ENCODE data around the gene SPATA13. TPM values are rescaled to one million over a fixed set of nuclear protein-coding genes. Genes with fewer than 3 reads are reported as not detected.

The SPATA13 gene
- total and polyA plus RNA-seq, 2 donors (not counting 1 experiment from before 2014, with no cell fraction given), result 5.7 to 8.3 TPM

DNA sequence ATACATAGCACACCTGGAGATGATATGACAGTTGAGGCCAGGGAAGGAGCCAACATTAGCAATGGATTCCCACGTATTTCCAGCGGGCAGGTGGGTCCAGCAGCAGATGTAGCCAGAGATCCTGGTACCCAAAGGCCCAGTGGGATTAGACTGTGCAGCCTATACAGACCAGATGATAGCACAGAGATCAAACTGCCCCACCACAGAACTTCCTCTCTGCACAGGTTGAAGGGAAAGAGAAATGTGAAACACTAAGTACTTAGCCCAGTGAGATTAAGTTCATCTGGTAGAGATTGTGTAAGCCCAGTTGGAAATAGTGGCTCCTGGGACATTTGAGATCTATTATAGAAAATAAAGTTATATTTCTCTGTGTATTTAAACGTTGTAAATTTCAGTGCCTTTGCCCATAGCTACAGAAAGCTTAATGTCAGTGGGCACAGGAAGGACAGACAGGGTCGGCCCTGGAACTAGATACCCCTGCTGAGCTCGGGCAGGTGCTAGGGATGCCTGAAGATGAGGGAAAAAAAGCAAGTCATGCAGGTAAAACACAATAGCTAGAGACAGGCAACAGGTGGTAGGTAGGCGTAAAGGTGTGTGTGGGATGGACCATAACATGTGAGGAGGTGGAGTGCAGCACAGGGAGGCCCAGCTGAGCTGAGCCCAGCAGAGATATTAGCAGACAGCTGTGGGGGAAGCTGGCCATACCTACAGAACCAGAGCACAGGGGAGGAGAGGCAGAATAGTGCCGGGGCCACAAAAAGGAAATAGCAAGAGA is 27.3 kb upstream of the SPATA13 start:
- 85% methylated on average over 7 of the region's 7 CpGs for WGBS (ENCODE audit: insufficient coverage)

DNA sequence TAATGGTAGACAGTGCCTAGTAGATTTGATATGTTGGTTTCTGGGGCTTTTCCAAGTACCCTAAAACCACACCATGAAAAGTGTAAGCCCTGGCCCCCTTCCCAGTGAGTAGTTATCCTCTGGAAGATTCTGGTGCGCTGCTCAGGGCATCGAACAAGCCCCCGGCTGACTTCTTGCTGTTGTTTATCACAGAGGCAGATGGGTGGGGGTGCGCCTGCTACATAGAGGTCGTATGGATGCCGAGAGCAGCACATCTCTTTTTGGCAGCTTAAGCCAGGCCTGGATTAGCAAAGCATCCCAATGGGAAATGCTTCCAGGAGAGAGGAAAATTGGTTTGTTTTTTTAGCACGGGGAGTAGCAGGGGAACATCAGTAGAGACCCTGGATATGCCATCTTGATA is 26.3 kb upstream of the SPATA13 start:
- H3K4me3 Mint-ChIP-seq, result no peak overlapping the region
- no peak overlapping the region for H3K27ac Mint-ChIP-seq

More for the DNA sequence above, 27.3 kb upstream of the SPATA13 start:
- intact Hi-C loops (cut with micrococcal nuclease), result no loop called here
- H3K9me3 Mint-ChIP-seq (ENCODE audit: insufficient read depth), result peaks cover 6% of the 10 kb centered on the region
- no peaks in the 10 kb centered on the region for H3K79me2 ChIP-seq (ENCODE audit: control insufficient read depth, insufficient read depth, low read length)
- H3K27me3 ChIP-seq (replicated peaks in 1 of 4; ENCODE audit: control extremely low read depth in 1 of 4, control insufficient read depth in 3 of 4, insufficient read depth in 4 of 4, low read length in 3 of 4), result peaks cover 0 to 11% (median 3%) of the 10 kb centered on the region in 4 experiments
- TF ChIP-seq EZH2 (IDR thresholded peaks at IDR 0.05; ENCODE audit: borderline replicate concordance, insufficient read depth, low read depth, low read length, poor library complexity, severe bottlenecking), result no peak
- TF ChIP-seq, protein P1, sequence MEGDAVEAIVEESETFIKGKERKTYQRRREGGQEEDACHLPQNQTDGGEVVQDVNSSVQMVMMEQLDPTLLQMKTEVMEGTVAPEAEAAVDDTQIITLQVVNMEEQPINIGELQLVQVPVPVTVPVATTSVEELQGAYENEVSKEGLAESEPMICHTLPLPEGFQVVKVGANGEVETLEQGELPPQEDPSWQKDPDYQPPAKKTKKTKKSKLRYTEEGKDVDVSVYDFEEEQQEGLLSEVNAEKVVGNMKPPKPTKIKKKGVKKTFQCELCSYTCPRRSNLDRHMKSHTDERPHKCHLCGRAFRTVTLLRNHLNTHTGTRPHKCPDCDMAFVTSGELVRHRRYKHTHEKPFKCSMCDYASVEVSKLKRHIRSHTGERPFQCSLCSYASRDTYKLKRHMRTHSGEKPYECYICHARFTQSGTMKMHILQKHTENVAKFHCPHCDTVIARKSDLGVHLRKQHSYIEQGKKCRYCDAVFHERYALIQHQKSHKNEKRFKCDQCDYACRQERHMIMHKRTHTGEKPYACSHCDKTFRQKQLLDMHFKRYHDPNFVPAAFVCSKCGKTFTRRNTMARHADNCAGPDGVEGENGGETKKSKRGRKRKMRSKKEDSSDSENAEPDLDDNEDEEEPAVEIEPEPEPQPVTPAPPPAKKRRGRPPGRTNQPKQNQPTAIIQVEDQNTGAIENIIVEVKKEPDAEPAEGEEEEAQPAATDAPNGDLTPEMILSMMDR (IDR thresholded peaks at IDR 0.05), result no peak
- H3K4me3 Mint-ChIP-seq, result no peak overlapping the region
- H3K27ac Mint-ChIP-seq, result no peak overlapping the region
- H2AFZ ChIP-seq (ENCODE audit: insufficient read depth, low read depth, low read length, poor library complexity, severe bottlenecking), result no peak overlapping the region
- H3K4me3 ChIP-seq (ENCODE audit: control extremely low read depth in 1 of 5, extremely low read depth in 1 of 5, insufficient read depth in 1 of 5, low read depth in 2 of 5, low read length in 4 of 5), result no peak overlapping the region
- H3K36me3 ChIP-seq (replicated peaks in 1 of 2; ENCODE audit: control extremely low read depth in 1 of 2, control insufficient read depth in 1 of 2, extremely low read depth in 1 of 2, insufficient read depth in 2 of 2, low read length in 1 of 2), result no peaks in the 10 kb centered on the region
- H3K27me3 Mint-ChIP-seq, result peaks cover 35% of the 10 kb centered on the region
- H3K27ac ChIP-seq (ENCODE audit: low read length in 2 of 2), result no peak overlapping the region
- H3K4me1 Mint-ChIP-seq, result no peaks in the 10 kb centered on the region
- ATAC-seq (ENCODE audit: low read depth) (no peak), DNase-seq (no peak)
- peaks cover 0 to 10% (median 7%) of the 10 kb centered on the region in 3 donors for H3K9me3 ChIP-seq (ENCODE audit: control extremely low read depth in 1 of 3, control insufficient read depth in 2 of 3, insufficient read depth in 1 of 3, low read length in 2 of 3)
- no peak overlapping the region for H3K4me2 ChIP-seq (replicated peaks; ENCODE audit: low read depth, low read length, poor library complexity, severe bottlenecking)
- no peak overlapping the region for H3K9ac ChIP-seq (ENCODE audit: low read length)
- ChIA-PET CTCF (no interaction called here), POLR2A (no interaction called here)
- no peaks in the 10 kb centered on the region for H3K4me1 ChIP-seq (ENCODE audit: control insufficient read depth in 2 of 2, insufficient read depth in 2 of 2, low read length in 2 of 2)
- H4K20me1 ChIP-seq (ENCODE audit: control insufficient read depth, insufficient read depth, low read length, poor library complexity, severe bottlenecking), result no peaks in the 10 kb centered on the region

More for the DNA sequence above, 26.3 kb upstream of the SPATA13 start:
- intact Hi-C loops (cut with micrococcal nuclease), result no loop called here
- TF ChIP-seq, protein P1 (IDR thresholded peaks at IDR 0.05), result no peak
- no peaks in the 10 kb centered on the region for H3K4me1 Mint-ChIP-seq
- DNase-seq (no peak), ATAC-seq (ENCODE audit: low read depth) (no peak)
- Histone ChIP-seq H3K79me2 (ENCODE audit: control insufficient read depth, insufficient read depth, low read length) (no peaks in the 10 kb centered on the region), H3K4me3 (ENCODE audit: control extremely low read depth in 1 of 5, extremely low read depth in 1 of 5, insufficient read depth in 1 of 5, low read depth in 2 of 5, low read length in 4 of 5) (no peak overlapping the region), H3K9me3 (ENCODE audit: control extremely low read depth in 1 of 3, control insufficient read depth in 2 of 3, insufficient read depth in 1 of 3, low read length in 2 of 3) (peaks cover 0 to 10% (median 7%) of the 10 kb centered on the region in 3 donors), H3K4me2 (replicated peaks; ENCODE audit: low read depth, low read length, poor library complexity, severe bottlenecking) (no peak overlapping the region), H2AFZ (ENCODE audit: insufficient read depth, low read depth, low read length, poor library complexity, severe bottlenecking) (no peak overlapping the region), H4K20me1 (ENCODE audit: control insufficient read depth, insufficient read depth, low read length, poor library complexity, severe bottlenecking) (no peaks in the 10 kb centered on the region), H3K36me3 (replicated peaks in 1 of 2; ENCODE audit: control extremely low read depth in 1 of 2, control insufficient read depth in 1 of 2, extremely low read depth in 1 of 2, insufficient read depth in 2 of 2, low read length in 1 of 2) (no peaks in the 10 kb centered on the region), H3K27ac (ENCODE audit: low read length in 2 of 2) (no peak overlapping the region), H3K27me3 (replicated peaks in 1 of 4; ENCODE audit: control extremely low read depth in 1 of 4, control insufficient read depth in 3 of 4, insufficient read depth in 4 of 4, low read length in 3 of 4) (peaks cover 0 to 8% (median 3%) of the 10 kb centered on the region in 4 experiments), H3K4me1 (ENCODE audit: control insufficient read depth in 2 of 2, insufficient read depth in 2 of 2, low read length in 2 of 2) (no peaks in the 10 kb centered on the region), H3K9ac (ENCODE audit: low read length) (no peak overlapping the region)
- 86% methylated on average over 7 of the region's 7 CpGs for WGBS (ENCODE audit: insufficient coverage)
- ChIA-PET CTCF (no interaction called here), POLR2A (interaction anchor here (0.6 kb wide), 1 partner anchor 26 kb away, joined by 3 read pairs; no protein-coding TSS in a partner anchor)
- H3K27me3 Mint-ChIP-seq, result peaks cover 30% of the 10 kb centered on the region
- H3K9me3 Mint-ChIP-seq (ENCODE audit: insufficient read depth), result peaks cover 6% of the 10 kb centered on the region

Data from B cell (primary cell).